ENCODE measurements around the gene PROSER3.

Gene PROSER3

DNA sequence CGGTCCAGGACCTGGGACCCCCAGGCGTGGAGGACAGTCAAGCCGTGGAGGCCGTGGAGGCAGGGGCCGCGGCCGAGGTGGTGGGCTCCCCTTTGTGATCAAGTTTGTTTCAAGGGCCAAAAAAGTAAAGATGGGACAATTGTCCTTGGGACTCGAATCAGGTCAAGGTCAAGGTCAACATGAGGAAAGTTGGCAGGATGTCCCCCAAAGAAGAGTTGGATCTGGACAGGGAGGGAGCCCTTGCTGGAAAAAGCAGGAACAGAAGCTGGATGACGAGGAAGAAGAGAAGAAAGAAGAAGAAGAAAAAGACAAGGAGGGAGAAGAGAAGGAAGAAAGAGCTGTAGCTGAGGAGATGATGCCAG is 37.8 kb upstream of the PROSER3 start:
- no peak for DNase-seq (ENCODE audit: low read depth in 1 of 2, low spot score in 1 of 2)
- H3K27me3 ChIP-seq (ENCODE audit: insufficient read depth, poor library complexity, severe bottlenecking), result no peaks in the 10 kb centered on the region
- TF ChIP-seq SPI1 (IDR thresholded peaks at IDR 0.05; ENCODE audit: borderline replicate concordance, low read depth), result no peak
- H3K27ac ChIP-seq (replicated peaks), result no peak overlapping the region
- no peak overlapping the region for H3K4me3 ChIP-seq (replicated peaks; ENCODE audit: insufficient read depth, low read length)

DNA sequence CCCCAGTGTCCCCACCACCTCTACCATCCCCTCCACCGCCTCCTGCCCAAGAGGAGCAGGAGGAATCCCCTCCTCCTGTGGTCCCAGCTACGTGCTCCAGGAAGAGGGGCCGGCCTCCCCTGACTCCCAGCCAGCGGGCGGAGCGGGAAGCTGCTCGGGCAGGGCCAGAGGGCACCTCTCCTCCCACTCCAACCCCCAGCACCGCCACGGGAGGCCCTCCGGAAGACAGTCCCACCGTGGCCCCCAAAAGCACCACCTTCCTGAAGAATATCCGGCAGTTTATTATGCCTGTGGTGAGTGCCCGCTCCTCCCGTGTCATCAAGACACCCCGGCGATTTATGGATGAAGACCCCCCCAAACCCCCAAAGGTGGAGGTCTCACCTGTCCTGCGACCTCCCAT is 37.3 kb upstream of the PROSER3 start:
- no peak for DNase-seq (ENCODE audit: low read depth in 1 of 2, low spot score in 1 of 2)
- no peak overlapping the region for H3K27ac ChIP-seq (replicated peaks)
- no peaks in the 10 kb centered on the region for H3K27me3 ChIP-seq (ENCODE audit: insufficient read depth, poor library complexity, severe bottlenecking)
- TF ChIP-seq GABPA (IDR thresholded peaks at IDR 0.05; ENCODE audit: low read depth) (no peak), SPI1 (IDR thresholded peaks at IDR 0.05; ENCODE audit: borderline replicate concordance, low read depth) (no peak), POLR2AphosphoS5 (IDR thresholded peaks at IDR 0.05; ENCODE audit: low read depth) (no peak)
- TF ChIP-seq, protein P1, sequence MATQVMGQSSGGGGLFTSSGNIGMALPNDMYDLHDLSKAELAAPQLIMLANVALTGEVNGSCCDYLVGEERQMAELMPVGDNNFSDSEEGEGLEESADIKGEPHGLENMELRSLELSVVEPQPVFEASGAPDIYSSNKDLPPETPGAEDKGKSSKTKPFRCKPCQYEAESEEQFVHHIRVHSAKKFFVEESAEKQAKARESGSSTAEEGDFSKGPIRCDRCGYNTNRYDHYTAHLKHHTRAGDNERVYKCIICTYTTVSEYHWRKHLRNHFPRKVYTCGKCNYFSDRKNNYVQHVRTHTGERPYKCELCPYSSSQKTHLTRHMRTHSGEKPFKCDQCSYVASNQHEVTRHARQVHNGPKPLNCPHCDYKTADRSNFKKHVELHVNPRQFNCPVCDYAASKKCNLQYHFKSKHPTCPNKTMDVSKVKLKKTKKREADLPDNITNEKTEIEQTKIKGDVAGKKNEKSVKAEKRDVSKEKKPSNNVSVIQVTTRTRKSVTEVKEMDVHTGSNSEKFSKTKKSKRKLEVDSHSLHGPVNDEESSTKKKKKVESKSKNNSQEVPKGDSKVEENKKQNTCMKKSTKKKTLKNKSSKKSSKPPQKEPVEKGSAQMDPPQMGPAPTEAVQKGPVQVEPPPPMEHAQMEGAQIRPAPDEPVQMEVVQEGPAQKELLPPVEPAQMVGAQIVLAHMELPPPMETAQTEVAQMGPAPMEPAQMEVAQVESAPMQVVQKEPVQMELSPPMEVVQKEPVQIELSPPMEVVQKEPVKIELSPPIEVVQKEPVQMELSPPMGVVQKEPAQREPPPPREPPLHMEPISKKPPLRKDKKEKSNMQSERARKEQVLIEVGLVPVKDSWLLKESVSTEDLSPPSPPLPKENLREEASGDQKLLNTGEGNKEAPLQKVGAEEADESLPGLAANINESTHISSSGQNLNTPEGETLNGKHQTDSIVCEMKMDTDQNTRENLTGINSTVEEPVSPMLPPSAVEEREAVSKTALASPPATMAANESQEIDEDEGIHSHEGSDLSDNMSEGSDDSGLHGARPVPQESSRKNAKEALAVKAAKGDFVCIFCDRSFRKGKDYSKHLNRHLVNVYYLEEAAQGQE (IDR thresholded peaks at IDR 0.05; ENCODE audit: insufficient replicate concordance, low read depth), result no peak
- TF ChIP-seq, protein P2, sequence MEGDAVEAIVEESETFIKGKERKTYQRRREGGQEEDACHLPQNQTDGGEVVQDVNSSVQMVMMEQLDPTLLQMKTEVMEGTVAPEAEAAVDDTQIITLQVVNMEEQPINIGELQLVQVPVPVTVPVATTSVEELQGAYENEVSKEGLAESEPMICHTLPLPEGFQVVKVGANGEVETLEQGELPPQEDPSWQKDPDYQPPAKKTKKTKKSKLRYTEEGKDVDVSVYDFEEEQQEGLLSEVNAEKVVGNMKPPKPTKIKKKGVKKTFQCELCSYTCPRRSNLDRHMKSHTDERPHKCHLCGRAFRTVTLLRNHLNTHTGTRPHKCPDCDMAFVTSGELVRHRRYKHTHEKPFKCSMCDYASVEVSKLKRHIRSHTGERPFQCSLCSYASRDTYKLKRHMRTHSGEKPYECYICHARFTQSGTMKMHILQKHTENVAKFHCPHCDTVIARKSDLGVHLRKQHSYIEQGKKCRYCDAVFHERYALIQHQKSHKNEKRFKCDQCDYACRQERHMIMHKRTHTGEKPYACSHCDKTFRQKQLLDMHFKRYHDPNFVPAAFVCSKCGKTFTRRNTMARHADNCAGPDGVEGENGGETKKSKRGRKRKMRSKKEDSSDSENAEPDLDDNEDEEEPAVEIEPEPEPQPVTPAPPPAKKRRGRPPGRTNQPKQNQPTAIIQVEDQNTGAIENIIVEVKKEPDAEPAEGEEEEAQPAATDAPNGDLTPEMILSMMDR (IDR thresholded peaks at IDR 0.05; ENCODE audit: insufficient read depth, low read length), result no peak
- H3K4me3 ChIP-seq (replicated peaks; ENCODE audit: insufficient read depth, low read length), result no peak overlapping the region

DNA sequence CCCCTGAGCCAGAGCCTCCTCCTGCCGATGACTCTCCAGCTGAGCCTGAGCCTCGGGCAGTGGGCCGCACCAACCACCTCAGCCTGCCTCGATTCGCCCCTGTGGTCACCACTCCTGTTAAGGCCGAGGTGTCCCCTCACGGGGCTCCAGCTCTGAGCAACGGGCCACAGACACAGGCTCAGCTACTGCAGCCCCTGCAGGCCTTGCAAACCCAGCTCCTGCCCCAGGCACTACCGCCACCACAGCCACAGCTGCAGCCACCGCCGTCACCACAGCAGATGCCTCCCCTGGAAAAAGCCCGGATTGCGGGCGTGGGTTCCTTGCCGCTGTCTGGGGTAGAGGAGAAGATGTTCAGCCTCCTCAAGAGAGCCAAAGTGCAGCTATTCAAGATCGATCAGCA is 36.6 kb upstream of the PROSER3 start:
- no peaks in the 10 kb centered on the region for H3K27me3 ChIP-seq (ENCODE audit: insufficient read depth, poor library complexity, severe bottlenecking)
- no peak for DNase-seq (ENCODE audit: low read depth in 1 of 2, low spot score in 1 of 2)
- no peak overlapping the region for H3K4me3 ChIP-seq (replicated peaks; ENCODE audit: insufficient read depth, low read length)
- peak; percentile 35; the same call in 1 of the 2 replicates for TF ChIP-seq POLR2AphosphoS5 (IDR thresholded peaks at IDR 0.05; ENCODE audit: low read depth)
- TF ChIP-seq, protein P2 (IDR thresholded peaks at IDR 0.05; ENCODE audit: insufficient read depth, low read length), result no peak
- no peak overlapping the region for H3K27ac ChIP-seq (replicated peaks)

DNA sequence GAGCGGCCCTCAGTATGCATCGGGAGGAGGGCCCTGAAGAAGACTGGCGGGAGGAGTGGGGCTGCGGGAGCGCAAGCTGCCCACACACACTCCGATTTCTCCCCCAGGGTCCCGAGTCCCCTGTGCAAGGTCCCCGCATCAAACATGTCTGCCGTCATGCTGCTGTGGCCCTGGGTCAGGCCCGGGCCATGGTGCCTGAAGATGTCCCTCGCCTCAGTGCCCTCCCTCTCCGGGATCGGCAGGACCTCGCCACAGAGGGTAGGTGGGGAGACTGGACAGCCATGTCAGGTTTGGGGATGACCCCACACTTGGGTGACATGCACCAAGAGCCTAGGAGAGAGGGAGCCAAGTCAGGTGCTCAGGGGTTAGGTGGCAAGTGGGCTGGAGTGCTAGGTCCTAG is 35.5 kb upstream of the PROSER3 start:
- no peak for DNase-seq (ENCODE audit: low read depth in 1 of 2, low spot score in 1 of 2)
- H3K4me3 ChIP-seq (replicated peaks; ENCODE audit: insufficient read depth, low read length), result no peak overlapping the region
- TF ChIP-seq, protein P2 (IDR thresholded peaks at IDR 0.05; ENCODE audit: insufficient read depth, low read length), result no peak
- TF ChIP-seq, protein P1 (IDR thresholded peaks at IDR 0.05; ENCODE audit: insufficient replicate concordance, low read depth), result no peak
- TF ChIP-seq SPI1 (IDR thresholded peaks at IDR 0.05; ENCODE audit: borderline replicate concordance, low read depth) (no peak), POLR2AphosphoS5 (IDR thresholded peaks at IDR 0.05; ENCODE audit: low read depth) (no peak), GABPA (IDR thresholded peaks at IDR 0.05; ENCODE audit: low read depth) (no peak)
- H3K27ac ChIP-seq (replicated peaks), result no peak overlapping the region
- H3K27me3 ChIP-seq (ENCODE audit: insufficient read depth, poor library complexity, severe bottlenecking), result no peaks in the 10 kb centered on the region
